NK-92 (cell line): ENCODE measurements around the gene UBXN10.

Experiments used
- DNase-seq: peaks from one replicate; lab custom pipeline; 2025; ENCODE audit not compliant: unreplicated experiment; lab: John Stamatoyannopoulos, UW

Gene UBXN10

GRCh38 chr1:20151906-20152598 lies 33.8 kb upstream of the UBXN10 start:
- no peak for DNase-seq

- no peak for DNase-seq
Measured at GRCh38 chr1:20152599-20152930, 33.3 kb upstream of the UBXN10 start.

- DNase-seq, result no peak
Measured at GRCh38 chr1:20153000-20153418, 32.9 kb upstream of the UBXN10 start.

GRCh38 chr1:20154301-20154831 lies 31.5 kb upstream of the UBXN10 start:
- no peak for DNase-seq

GRCh38 chr1:20158358-20159070 lies 27.4 kb upstream of the UBXN10 start:
- no peak for DNase-seq

GRCh38 chr1:20160034-20160433 lies 25.9 kb upstream of the UBXN10 start:
- no peak for DNase-seq

GRCh38 chr1:20164694-20165202 lies 21.1 kb upstream of the UBXN10 start:
- DNase-seq, result no peak

- no peak for DNase-seq
Measured at GRCh38 chr1:20165522-20165951, 20.4 kb upstream of the UBXN10 start.

- no peak for DNase-seq
Measured at GRCh38 chr1:20166051-20166450, 19.8 kb upstream of the UBXN10 start.

- no peak for DNase-seq
Measured at GRCh38 chr1:20167126-20167525, 18.8 kb upstream of the UBXN10 start.

GRCh38 chr1:20168564-20169491 lies 17.1 kb upstream of the UBXN10 start:
- DNase-seq, result no peak

GRCh38 chr1:20169932-20170331 lies 16.0 kb upstream of the UBXN10 start:
- DNase-seq, result no peak

GRCh38 chr1:20172033-20172590 lies 13.8 kb upstream of the UBXN10 start:
- no peak for DNase-seq

GRCh38 chr1:20174937-20175666 lies 10.8 kb upstream of the UBXN10 start:
- DNase-seq, result no peak

GRCh38 chr1:20178634-20179370 lies 7.1 kb upstream of the UBXN10 start:
- no peak for DNase-seq

- no peak for DNase-seq
Measured at GRCh38 chr1:20179371-20180128, 6.3 kb upstream of the UBXN10 start.

- DNase-seq, result no peak
Measured at GRCh38 chr1:20180129-20180843, 5.6 kb upstream of the UBXN10 start.

- no peak for DNase-seq
Measured at GRCh38 chr1:20180844-20181207, 5.1 kb upstream of the UBXN10 start.
